Erythroblast (primary cell): ENCODE measurements around the gene CACNA1C.

Experiments used
- GATA1 ChIP-seq: IDR thresholded peaks from 2 replicates; pipeline ENCODE4 v1.6.1; 2011; ENCODE audit warnings: low read depth, mild to moderate bottlenecking, control low read depth, low read length, moderate library complexity
- POLR2A ChIP-seq: IDR thresholded peaks from 2 replicates; pipeline ENCODE4 v1.6.1; 2011; ENCODE audit warnings: mild to moderate bottlenecking, low read length

DNA sequence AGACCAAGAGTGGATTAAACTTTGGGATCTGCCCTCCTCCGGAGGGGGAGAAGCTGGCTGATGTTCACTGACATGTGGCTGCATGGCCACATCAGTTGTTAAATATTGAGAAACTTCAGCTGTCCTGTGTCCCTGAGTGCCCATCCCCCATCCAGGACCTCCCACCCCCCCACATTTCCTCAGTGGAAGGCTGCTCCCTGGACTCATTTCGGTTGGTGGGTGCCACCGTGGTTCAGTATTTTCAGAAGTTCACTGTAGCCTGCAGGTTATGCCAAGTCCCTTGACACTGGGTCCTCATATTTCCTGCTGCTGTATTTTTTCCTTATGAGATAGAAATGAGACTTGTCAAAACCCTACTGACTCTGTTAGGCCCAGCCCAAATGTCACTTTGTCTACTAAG is 302.4 kb downstream of the CACNA1C start:
- TF ChIP-seq POLR2A, result no peak
- TF ChIP-seq GATA1, result no peak
